HG03097 (cell line): ENCODE results near the gene DENND2D.

Source experiments
- ATAC-seq: cut with Tn5 transposase; IDR thresholded peaks from one replicate; pipeline ENCODE4 v1.9.1; 2021; ENCODE audit not compliant: unreplicated experiment, low FRiP score

The DENND2D gene

DNA sequence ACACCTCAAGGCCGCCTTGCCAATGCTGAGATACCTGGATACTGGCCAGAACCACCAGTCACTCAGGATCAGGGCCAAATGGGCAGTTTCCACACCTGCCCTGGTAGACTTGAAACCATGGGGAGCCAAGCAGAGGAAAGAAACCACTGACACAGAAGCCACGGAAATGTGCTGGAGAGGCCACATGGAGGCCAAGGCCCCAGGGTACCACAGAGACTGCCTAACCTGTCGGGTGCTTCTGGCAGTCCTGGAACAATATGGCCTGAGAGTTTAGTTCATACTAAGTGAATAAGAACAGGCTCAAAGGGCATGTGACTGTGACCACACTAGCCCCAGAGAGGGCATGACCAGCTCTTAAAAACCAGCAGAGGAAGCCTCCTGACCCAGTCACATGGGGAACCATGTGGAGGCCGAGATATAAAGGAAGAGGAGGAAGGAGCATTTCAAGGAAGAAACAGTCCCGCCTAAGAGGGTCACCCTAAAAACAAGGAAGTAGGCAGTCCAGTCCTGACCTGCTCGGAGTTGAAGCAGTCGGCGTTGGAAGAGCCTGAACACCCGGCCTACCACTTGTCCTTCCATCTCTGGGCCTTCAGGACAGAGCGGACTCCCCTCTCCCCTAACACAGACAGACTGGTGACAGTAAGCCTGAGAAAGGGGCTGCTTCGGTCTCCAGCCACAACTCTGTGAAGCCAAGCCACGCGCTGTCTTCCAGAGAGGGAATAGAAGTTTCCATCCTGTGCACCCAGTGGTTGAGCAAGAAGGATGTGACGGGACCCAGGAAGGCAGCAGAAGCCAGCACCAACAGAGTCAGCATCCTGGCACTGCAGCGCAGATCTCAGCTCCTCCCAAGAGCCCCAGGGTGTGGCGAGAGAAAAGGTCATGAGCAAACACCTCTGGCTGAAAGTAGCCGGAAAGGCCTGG lies at the start of gene DENND2D:
Gene DENND2D, minus strand, starts transcription at position 766 of the 921 bp plus-strand sequence. Its CDS starts 187 bp downstream, at position 579.
- ATAC-seq: no peak

GRCh38 chr1:111249960-111250359 lies 49.5 kb upstream of the DENND2D start:
- ATAC-seq: no peak

DNA sequence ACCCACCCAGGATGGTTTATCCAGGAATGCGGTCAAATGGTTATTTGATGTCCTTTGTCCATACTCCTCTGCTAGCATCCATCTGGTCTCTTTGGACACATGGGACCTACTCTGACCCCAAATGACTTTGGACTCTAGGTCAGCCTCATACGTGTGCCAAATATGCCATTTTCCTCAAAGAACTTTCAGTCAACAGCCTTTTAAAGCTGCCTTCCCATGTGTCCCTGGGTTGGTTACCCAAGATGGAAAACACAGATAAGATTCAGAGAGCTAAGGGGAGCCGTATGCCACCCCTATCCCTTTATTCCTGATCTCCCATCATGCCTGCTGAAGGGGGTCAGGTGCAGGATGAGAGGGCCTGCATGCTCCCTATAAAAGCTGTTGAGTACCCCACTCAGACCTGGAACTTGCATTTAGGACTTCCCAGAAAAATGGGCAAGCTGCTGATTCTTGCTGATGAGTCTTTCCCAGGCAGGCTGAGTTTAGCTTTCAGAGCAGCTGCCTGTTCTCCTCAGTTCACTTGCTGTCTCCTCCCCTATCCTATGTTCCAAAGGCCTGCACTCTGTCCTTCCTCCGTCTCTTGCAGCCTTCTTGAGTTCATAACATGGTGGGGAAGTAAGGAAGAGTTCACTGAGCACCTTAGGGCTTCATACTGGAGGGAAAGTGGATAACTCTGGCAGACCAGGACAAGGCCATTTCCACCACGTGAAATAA lies 46.8 kb upstream of the DENND2D start:
- no peak for ATAC-seq

DNA sequence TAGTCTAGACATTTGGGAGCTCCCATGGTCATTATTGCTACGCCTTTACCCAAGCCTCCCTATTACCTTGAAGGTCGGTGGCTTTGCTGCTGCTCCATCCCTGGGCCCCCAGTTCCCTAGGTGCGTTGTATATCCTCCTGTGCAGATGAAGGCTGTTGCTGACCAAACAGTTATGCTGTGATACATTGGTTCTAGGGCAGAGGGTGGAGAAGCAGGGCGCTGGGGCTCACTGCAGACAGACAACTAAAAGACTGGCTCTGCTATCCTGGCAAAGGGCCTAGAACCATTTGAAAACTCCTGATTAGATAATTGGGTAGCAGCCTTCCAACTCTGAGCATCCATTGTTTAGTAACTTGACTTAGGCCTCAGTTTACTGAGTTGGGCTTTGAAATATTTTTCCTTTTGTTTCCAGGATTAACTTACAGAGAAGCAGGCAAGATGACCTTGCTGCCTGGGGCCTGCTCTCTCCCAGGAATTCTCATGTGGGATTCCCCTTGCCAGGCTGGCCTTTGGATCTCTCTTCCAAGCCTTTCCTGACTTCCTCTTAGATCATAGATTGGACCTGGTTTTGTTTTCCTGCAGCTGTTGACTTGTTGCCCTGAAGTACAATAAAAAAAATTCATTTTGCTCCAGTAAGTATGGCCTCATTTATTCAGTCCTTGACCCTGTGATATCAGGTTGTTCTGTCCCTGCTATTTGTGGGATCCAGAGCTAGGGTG lies 42.5 kb upstream of the DENND2D start:
- ATAC-seq: no peak

GRCh38 chr1:111241797-111242196 lies 41.4 kb upstream of the DENND2D start:
- no peak for ATAC-seq

DNA sequence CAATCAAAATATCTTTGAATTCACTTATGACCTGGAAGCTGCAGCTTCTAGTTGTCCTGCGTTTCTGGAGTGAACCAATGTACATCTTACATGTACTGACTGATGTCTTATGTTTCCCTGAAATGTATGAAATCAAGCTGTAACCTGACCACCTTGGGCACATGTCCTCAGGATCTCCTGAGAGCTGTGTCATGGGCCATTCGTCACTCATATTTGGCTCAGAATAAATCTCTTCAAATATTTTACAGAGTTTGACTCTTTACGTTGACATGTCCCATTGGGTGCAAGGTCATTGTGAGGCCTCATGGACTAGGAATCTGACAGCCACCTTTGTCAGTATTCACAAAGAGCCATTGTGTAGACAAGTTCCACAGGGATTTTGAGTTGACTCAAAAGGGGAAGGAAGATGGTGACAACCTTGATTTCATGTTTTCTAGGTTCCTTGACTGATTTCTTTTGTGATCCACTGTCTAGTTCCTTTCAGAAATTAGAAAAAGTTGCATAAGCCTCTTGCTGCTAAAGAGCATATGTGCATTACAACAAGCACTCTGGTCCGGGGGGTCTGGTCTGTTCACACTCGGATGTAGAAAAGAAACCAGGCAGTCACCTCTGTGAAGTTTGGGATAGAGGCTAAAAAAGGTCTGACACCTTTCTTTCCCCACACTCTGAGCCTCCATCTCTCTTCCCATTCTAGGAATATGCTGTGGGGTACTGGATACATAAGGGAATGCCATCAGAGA lies 37.8 kb upstream of the DENND2D start:
- ATAC-seq: no peak

DNA sequence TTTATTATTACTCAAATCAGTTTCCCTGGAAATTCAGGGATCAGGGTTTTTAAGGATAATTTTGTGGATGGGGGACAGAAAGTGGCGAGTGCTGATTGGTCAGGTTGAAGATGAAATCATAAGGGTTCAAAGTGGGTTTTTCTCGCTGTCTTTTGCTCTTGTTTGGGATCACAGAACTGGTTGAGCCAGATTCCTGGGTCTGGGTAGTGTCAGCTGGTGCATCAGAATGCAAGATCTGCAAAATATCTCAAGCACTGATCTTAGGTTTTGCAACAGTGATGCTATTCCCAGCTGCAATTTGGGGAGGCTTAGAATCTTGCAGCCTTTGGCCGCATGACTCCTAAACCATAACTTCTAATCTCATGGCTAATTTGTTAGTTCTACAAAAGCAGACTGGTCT lies 36.4 kb upstream of the DENND2D start:
- no peak for ATAC-seq

- no peak for ATAC-seq
These were observed 35.9 kb upstream of the DENND2D start for GRCh38 chr1:111236379-111236778.

DNA sequence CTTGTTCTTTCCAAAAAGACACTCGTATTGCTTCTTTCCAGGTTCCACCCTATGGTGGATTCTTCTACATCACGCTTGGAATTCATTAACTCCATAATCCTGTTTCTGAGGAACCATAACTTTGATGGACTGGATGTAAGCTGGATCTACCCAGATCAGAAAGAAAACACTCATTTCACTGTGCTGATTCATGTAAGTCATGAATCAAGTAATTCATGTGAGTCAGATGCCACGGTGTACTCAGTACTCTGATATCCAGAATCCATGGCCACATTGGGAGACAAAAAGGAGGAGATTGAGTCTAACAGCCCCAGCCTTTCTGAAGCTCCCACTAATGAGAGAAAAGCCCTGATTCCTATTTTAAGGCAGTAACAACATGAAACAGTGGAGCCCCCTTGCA lies 34.4 kb upstream of the DENND2D start:
- ATAC-seq: no peak

DNA sequence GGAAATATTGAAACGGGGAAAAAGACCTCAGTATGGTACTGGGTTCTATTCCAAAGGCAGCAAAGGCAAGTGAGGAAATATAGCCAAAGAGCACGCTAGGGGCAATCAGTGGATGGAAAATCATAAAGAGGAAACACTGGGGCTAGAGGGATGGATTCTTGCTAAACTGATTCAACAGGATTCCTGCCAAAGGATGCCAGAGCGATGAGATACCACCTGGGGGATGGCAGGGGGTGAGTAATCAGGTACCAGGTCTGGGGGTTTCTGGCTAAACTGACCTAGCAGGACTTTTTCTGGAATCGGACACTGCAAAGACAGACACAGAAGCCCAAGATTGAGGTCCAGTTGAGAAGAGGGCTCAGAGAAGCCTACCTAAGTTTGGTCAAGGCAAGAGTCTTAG lies 33.8 kb upstream of the DENND2D start:
- no peak for ATAC-seq

GRCh38 chr1:111232134-111232533 lies 31.7 kb upstream of the DENND2D start:
- no peak for ATAC-seq

DNA sequence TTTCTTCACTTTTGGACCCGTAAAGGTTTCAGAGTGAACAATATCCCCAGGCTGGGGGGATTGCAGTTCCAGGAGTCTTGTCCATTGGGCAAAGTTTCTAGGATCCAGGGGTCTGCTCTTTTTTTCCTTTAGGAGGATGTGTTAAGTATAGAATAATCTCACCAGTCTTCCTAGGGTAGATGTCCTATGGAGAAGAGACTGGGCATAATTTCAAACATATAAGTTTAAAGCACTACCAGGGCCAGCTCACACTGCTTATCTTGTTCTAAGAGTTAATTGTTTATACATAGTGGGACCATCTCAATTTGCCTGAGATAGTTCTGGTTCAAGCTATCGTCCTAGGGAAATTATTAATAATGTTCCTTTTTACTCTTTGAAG lies 28.3 kb upstream of the DENND2D start:
- no peak for ATAC-seq

- no peak for ATAC-seq
These were observed 27.7 kb upstream of the DENND2D start for GRCh38 chr1:111227851-111228747.

DNA sequence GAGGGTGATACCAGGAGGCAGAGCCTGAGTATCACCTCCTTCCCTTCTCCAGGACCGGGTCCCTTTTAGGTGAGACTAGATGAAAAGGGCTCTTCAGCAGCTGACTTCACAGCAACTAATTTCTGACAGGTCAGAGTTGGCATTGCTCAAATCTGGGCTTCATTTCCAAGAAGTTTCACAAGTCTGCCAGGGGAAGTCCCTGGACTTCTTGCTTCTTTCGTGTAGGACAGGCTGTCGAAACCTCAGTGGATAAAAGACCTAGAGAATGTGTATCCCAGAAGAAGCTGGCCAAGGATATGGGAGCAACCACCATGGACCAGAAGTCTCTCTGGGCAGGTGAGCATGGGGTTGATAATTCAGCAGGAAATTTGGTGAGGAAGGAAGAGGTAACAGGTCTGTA lies 27.0 kb upstream of the DENND2D start, which contains the start of gene CHI3L2:
Gene CHI3L2, plus strand, starts transcription at position 280 of the 400 bp plus-strand sequence. Its CDS starts 17 bp downstream, at position 297.
- no peak for ATAC-seq

DNA sequence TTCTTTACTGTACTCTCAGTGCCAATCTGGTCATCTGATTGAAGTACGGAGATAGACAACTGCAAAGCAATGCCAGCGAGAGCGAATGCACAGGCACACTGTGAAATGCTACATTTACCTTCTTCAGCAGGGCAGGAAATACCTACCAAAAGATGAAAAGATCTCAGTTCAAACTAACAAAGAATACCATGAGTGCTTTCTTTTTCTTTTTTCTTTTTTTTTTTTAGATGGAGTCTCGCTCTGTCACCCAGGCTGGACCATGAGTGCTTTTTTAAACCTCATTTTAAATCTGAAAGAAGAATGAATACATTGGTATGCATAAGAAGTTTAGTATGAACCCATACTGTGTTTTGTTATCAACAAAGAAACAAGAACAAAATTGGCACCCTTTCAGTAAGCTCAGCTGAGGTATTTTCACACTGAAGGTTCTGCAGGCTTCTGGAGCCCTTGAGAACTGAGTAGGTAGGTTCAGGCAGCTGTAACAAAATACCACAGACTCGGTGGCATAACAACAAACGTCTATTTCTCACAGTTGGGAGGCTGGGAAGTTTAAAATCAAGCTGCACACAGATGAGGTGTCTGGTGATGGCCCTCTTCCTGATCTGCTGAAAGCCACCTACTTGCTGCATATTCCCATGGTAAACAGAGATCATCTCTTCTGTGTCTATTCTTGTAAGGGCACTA lies 25.4 kb upstream of the DENND2D start:
- no peak for ATAC-seq

DNA sequence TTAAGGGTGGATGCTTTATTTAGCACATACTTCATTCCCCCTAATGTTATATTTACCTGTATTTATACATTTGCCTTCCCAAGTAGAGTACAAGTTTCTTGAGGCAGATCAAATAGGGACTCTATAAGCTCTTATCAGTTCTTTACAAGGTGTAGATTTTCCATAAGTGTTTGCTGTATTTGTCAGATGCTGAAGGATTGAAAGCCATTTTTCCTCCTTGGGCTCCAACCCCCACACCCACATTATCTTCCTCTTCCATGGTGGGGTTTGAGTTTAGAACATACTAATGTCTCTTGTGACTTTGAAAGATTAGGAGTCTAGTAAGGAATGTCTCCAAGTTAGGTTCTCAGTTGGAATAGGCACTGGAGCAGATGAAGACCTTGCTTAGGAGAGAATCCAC lies 24.6 kb upstream of the DENND2D start:
- no peak for ATAC-seq

DNA sequence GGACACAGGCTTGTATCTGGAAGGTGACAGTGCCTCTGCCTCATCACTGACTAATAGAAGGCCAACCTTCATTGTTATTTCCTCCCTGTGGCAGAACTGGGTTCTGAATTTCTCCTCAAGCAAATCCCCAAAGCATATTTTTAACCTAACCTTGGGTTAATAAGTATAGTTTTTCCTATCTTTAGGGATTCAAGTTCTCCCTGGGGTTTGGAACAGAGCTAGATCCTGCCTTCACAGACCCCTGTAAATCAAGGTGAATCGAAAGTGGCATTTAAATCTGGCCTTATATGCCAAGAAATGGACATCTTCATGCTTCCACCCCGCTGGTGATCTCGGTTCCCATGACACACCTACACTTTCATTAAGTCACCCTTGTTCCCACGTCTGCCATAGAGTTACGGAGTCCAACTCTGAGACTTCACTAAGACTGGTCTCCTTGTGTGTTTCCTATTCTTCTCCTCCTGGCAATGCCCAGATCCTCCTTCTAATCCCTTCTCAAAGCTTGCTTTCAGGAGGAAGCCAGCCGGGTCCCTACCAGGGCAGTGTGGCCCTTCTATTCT lies 22.8 kb upstream of the DENND2D start:
- ATAC-seq: no peak

GRCh38 chr1:111222308-111223125 lies 22.1 kb upstream of the DENND2D start:
- ATAC-seq: no peak
